Heart left ventricle (tissue), 13 donors: ENCODE data around the gene ANK3.

Source experiments
- CTCF ChIP-seq, 12 donors: fragments of 200-600 bp; sonication (generic) in 4 of 12; IDR thresholded peaks; one replicate each; pipeline versions ENCODE4 v1.5.0 to v1.8.0; 2018 to 2022; ENCODE audit warnings: antibody characterized with exemption in 12 of 12, mild to moderate bottlenecking in 5 of 12
- POLR2A ChIP-seq, 2 donors: fragments of 450-650 bp; IDR thresholded peaks; one replicate each; pipeline ENCODE4 v1.6.1; 2017; ENCODE audit warnings: antibody characterized with exemption in 2 of 2, mild to moderate bottlenecking in 2 of 2, moderate library complexity in 2 of 2
- donor health status: ischemic (EF 13 %, LVEDD 7.1; RV severe dilation, severe dysfunction).
- donor health status: DM: no; HTN: yes; CAD: no.
- donor health status: DM: no; HTN: no; CAD: no.
- donor health status: ischemic (EF 25% LVEDD 6.9; RV normal size, moderate dysfunction).
- donor health status: ischemic (EF 25% LVEDD 5.7; RV mildly dilated, moderate dysfunction).
- donor health status: ischemic (EF 35%, LVEDD 5.7; RV mildly dilated, moderate dysfunction).
- donor health status: nonischemic (EF 11% LVEDD 7.7; RV severe dilation, severe dysfunction).
- donor health status: DM: yes; HTN: yes; CAD: no.
- donor health status: PGD.
- donor health status: ischemic (EF 29% LVEDD 5.4; RV normal size, mild dysfunction).
- donor health status: nonischemic (EF 23%, LVEDD 6.1; RV moderate dilation, normal function).

DNA sequence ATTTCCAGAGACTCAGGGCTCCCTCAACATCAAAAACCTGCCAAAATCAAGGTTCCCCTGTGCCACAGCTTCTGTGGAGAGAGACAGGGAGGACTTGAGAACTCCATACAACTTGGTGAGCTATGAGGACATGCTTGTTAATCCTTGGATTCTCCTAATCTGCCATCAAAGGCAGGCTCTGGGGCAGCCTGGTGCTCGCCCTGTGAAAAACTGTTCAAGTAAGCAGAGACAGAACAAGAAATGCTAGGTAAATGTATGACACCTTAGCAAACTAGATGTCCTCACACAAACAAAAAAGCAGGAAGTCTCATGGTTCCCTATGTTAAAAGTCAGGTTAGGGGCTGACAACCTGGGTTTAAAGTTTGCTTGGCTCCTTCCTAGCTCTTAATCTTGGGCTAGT lies 73.6 kb downstream of the ANK3 start:
- TF ChIP-seq CTCF (IDR thresholded peaks at IDR 0.05) = no peak
- TF ChIP-seq POLR2A (IDR thresholded peaks at IDR 0.05) = no peak
